T-helper 17 cell (primary cell): Measurements from ENCODE around the gene TBX21. TPM values are rescaled to one million over a fixed set of nuclear protein-coding genes. Genes with fewer than 3 reads are reported as not detected.
A peak's percentile ranks its signal among the peaks of the same experiment; 100 is the strongest.
"Not testable (repeated sequence)": the region's sequence is repeated elsewhere in the genome, so short reads cannot be mapped to it uniquely, and the experiment has no call there.

ENCODE experiments used
- ATAC-seq: fragments of 150-1000 bp; cut with Tn5 transposase; 2 replicates; pipeline ENCODE4 v1.10.0; 2021; ENCODE audit warnings: mild to moderate bottlenecking, moderate library complexity
- DNase-seq, 3 donors: peaks; one replicate each; pipeline versions ENCODE4 v3.0.0 to v3.0.0-alpha.2; 2020 to 2021
- H3K9me3 ChIP-seq: one replicate; pipeline ENCODE4 v1.7.0; 2013; ENCODE audit warnings: low read length, mild to moderate bottlenecking; ENCODE audit not compliant: control insufficient read depth, poor library complexity, severe bottlenecking
- H3K27ac Mint-ChIP-seq: one replicate; pipeline ENCODE4 v1.8.0; 2022; ENCODE audit warnings: mild to moderate bottlenecking, moderate library complexity, mixed read lengths
- H3K27me3 Mint-ChIP-seq: one replicate; pipeline ENCODE4 v1.8.0; 2022; ENCODE audit warnings: mixed read lengths
- H3K36me3 Mint-ChIP-seq: one replicate; pipeline ENCODE4 v1.8.0; 2022; ENCODE audit warnings: low read depth, mixed read lengths
- H3K4me1 Mint-ChIP-seq: one replicate; pipeline ENCODE4 v1.8.0; 2022; ENCODE audit warnings: mild to moderate bottlenecking, mixed read lengths
- H3K4me3 Mint-ChIP-seq: one replicate; pipeline ENCODE4 v1.8.0; 2022; ENCODE audit warnings: mild to moderate bottlenecking, moderate library complexity, mixed read lengths
- total RNA-seq, 4 donors: library from RNA in 2 of 4; stranded (reverse) in 2 of 4; gene quantifications; one replicate each; pipeline ENCODE4 v1.2.3 and lab custom pipeline; 2022 to 2026

The TBX21 gene
- total RNA-seq, 2 donors from 2014 or later: 7.9 to 8.8 TPM

DNA sequence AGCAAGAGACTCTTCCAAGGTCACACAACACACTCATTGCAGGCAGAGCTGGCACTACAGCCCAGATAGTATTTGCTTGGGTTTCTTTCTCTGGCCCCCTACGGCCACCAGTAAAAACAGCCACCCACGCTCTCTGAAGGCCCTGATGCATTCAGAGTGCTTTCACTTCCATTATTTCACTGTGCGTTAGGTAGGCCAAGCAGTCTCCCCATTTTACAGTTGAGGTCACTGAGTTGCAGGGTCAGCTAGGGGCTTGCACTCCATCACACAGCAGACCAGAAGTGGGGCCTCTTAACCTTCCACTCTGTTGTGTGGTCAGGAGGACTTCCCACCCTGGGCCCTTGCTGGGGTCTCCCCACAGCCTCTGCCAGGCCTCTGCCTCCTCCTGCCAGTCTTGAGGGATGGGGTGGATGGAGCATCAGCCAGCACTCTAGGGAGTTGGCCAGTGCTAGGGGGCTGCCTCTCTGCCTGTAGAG is 2.5 kb downstream of the TBX21 start:
- H3K36me3 Mint-ChIP-seq: peaks cover 2% of the 10 kb centered on the region

DNA sequence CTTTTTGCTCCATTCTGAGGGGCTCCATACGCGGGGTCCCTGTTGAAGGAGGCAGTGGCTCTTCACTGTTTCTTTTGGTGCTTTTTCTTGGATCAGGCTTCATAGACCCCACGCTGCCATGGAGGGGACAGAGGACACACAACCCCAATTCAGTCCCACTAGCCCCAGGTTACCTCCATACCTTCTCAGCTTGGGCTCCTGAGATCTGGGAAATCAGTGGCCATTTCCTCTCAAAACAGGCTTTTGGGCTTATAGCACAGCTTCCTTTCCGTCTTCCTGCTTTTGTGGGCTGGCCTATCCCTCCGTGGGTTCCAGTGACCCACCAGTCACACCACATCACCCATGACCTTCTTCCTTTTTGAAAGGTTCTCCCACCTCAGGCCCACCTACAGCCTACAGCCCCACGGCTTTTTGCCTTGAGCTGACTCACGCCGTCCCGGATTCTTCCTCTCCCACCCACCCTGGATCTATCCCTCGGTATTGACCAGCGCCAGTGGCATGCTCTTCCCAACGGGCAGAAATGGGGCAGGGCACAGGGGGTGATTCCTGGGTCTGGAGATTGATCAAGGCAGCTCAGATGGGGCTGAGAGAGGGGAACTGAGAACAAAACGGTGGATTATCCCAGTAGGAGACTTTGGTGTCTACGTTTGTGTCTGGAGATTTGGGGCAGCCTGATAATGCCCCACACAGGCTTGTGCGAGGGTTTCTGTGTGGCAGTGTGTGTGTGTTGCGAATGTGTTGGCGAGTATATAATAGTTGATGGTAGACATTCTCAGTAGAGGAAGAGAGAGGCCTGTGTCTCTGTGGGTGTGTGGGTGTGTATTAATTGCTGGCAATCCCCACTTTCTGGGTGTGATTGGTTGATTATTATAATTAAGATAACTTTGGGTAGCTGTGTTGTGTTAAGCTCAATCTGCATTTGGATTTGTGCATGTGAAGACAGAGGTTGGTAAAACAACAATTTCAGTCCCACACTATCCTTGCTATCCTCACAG is 3.8 kb downstream of the TBX21 start:
- peaks cover 15% of the 10 kb centered on the region for H3K27me3 Mint-ChIP-seq
- H3K9me3 ChIP-seq: no peaks in the 10 kb centered on the region
- H3K36me3 Mint-ChIP-seq: peaks cover 4% of the 10 kb centered on the region
- H3K4me3 Mint-ChIP-seq: peak overlapping the region; percentile 76
- H3K27ac Mint-ChIP-seq: peak overlapping the region; percentile 94
- ATAC-seq: no peak
- no peak for DNase-seq
- H3K4me1 Mint-ChIP-seq: peaks cover 45% of the 10 kb centered on the region

More for the DNA sequence above, 2.5 kb downstream of the TBX21 start:
- ATAC-seq (no peak), DNase-seq (no peak)
- H3K4me1 Mint-ChIP-seq: peaks cover 35% of the 10 kb centered on the region
- peaks cover 8% of the 10 kb centered on the region for H3K27me3 Mint-ChIP-seq
- H3K4me3 Mint-ChIP-seq: peak overlapping the region; percentile 95
- no peaks in the 10 kb centered on the region for H3K9me3 ChIP-seq
- peak overlapping the region; percentile 94 for H3K27ac Mint-ChIP-seq

DNA sequence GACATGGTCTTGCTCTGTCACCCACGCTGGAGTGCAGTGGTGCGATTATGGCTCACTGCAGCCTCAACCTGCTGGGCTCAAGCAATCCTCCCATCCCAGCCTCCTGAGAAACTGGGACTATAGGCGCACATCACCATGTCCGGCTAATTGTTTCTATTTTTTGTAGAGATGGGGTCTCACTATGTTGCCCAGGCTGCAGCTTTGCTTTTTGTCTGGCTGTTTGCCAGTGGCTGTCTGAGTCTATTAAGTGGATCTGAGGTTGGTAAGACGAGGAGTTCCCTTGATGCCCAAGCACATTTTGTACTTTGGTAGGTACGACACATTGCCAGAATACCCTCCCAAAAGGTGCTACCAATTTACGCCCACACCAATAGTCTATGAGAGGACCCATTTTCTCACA is 5.1 kb downstream of the TBX21 start:
- peaks cover 42% of the 10 kb centered on the region for H3K4me1 Mint-ChIP-seq
- peaks cover 15% of the 10 kb centered on the region for H3K27me3 Mint-ChIP-seq
- no peak overlapping the region for H3K4me3 Mint-ChIP-seq
- ATAC-seq (no peak), DNase-seq (no peak)
- peaks cover 4% of the 10 kb centered on the region for H3K36me3 Mint-ChIP-seq
- no peak overlapping the region for H3K27ac Mint-ChIP-seq
- H3K9me3 ChIP-seq: no peaks in the 10 kb centered on the region

DNA sequence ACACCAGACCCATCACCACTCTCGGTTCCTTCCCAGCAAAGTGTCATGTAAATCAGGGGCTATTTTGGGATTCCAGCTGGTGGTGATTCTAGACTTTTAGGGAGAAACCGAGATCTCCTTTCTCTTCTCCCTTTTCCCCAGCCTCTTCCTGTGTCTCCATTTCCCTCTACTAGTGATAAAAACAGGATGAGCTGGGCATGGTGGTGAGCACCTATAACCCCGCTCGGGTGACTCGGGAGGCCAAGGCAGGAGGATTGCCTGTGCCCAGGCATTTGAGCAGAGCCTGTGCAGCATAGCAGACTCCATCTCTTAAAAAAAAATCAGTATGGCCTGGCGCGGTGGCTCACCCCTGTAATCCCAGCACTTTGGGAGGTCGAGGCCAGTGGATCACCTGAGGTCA is 6.1 kb downstream of the TBX21 start:
- H3K9me3 ChIP-seq: no peaks in the 10 kb centered on the region
- no peak for DNase-seq
- peaks cover 37% of the 10 kb centered on the region for H3K4me1 Mint-ChIP-seq
- no peak overlapping the region for H3K27ac Mint-ChIP-seq
- no peak overlapping the region for H3K4me3 Mint-ChIP-seq
- no peak for ATAC-seq
- peaks cover 2% of the 10 kb centered on the region for H3K36me3 Mint-ChIP-seq
- H3K27me3 Mint-ChIP-seq: peaks cover 9% of the 10 kb centered on the region

DNA sequence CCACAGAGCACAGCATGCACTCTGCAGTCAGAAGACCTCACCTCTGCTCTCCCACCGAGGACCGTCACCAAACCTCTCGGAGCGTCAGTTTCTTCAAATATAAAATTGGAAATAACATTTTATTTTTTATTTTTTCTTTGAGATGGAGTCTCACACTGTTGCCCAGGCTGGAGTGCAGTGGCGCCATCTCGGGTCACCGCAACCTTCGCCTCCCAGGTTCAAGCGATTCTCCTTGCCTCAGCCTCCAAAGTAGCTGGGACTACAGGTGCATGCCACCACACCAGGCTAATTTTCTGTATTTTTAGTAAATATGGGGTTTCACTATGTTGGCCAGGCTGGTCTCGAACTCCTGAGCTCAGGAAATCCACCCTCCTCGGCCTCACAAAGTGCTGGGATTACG is 6.9 kb downstream of the TBX21 start:
- DNase-seq, H3K36me3 Mint-ChIP-seq, H3K9me3 ChIP-seq, ATAC-seq, H3K4me3 Mint-ChIP-seq, H3K27ac Mint-ChIP-seq, H3K27me3 Mint-ChIP-seq: not testable (repeated sequence)
- H3K4me1 Mint-ChIP-seq: peaks cover 33% of the 10 kb centered on the region

DNA sequence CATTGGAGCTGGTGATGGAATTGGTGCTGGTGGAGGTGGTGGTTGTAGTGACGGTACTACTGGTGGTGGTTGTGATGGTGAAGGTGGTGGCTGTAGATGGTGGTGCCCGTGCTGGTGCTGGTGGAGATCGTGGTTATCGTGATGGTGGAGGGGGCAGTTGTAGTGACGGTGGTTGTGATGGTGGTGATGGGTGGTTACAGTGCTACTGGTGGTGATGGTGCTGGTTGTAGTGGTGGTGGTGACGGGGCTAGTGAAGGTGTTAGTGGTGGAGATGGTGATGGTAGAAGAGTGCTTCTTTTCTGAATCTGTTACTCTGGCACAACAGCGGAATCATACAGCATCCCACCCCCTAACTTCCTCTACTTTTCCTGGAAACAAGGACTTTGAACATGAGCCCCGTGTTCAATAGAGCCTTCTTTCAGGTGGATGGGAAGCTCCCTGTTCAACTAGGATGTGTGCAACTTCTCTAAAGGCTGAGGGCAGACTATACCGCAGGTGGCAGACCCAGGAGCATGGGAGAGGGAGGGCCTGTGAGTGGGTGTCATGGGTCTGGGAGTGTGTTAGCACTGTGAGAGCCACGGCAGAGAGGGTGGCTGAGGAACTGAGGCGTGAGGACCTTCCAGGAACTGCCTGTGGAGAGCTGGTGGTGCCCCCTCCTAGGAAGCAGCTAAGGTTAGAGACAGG is 8.2 kb downstream of the TBX21 start:
- DNase-seq (no peak), ATAC-seq (peak; percentile 37)
- H3K27ac Mint-ChIP-seq: peak overlapping the region; percentile 73
- peaks cover 7% of the 10 kb centered on the region for H3K27me3 Mint-ChIP-seq
- H3K4me3 Mint-ChIP-seq: peak overlapping the region; percentile 60
- peaks cover 27% of the 10 kb centered on the region for H3K4me1 Mint-ChIP-seq
- H3K9me3 ChIP-seq: no peaks in the 10 kb centered on the region
- H3K36me3 Mint-ChIP-seq: peaks cover 2% of the 10 kb centered on the region

DNA sequence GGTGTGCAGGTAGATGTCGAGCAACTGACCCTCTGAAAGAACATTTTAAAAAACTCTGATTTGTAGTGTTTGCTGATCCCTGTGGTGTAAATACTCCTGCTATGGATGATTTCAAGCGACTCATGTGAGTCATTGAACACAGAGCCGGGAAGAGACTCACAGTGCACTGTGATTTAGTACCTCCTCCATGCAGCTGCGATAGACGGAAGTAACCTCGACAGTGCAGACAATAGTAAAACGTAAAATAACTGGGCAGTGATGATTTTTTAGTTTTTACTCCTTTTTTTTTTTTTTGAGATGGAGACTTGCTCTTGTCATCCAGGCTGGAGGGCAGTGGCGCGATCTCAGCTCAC is 8.7 kb downstream of the TBX21 start:
- H3K4me1 Mint-ChIP-seq: peaks cover 22% of the 10 kb centered on the region
- DNase-seq (no peak), ATAC-seq (no peak)
- H3K36me3 Mint-ChIP-seq: peaks cover 2% of the 10 kb centered on the region
- H3K27ac Mint-ChIP-seq: peak overlapping the region; percentile 73
- H3K27me3 Mint-ChIP-seq: peaks cover 7% of the 10 kb centered on the region
- peak overlapping the region; percentile 36 for H3K4me3 Mint-ChIP-seq
- H3K9me3 ChIP-seq: no peaks in the 10 kb centered on the region

DNA sequence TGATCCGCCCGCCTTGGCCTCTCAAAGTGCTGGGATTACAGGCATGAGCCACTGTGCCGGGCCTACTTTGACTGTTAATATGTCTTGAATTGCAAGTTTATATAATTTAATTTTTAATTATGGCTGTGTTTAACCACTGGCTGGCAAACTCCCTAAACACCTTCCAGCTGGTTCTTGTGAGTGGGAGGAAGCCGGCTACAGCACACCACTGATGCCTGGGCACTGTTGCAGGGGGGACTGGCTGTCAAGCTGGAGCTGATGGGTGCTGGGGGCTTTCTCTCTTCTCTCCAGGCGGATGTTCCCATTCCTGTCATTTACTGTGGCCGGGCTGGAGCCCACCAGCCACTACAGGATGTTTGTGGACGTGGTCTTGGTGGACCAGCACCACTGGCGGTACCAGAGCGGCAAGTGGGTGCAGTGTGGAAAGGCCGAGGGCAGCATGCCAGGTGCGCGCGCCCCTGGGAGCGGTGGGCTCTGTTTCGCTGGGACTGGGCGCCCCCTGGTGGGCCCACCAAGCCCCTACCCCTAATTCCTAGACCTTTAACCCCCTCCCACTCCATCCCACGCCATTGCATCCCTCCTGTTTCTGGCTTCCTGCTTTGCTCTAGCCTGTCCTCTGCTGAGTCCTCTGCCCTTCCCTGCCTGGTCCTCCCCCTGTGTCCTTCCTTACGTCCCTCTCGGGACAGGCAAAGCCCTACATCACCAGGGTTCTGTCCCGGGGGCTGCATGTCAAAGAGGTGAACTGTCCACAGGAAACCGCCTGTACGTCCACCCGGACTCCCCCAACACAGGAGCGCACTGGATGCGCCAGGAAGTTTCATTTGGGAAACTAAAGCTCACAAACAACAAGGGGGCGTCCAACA is 9.5 kb downstream of the TBX21 start:
- peaks cover 2% of the 10 kb centered on the region for H3K36me3 Mint-ChIP-seq
- H3K4me3 Mint-ChIP-seq: peak overlapping the region; percentile 61
- no peak overlapping the region for H3K27ac Mint-ChIP-seq
- H3K9me3 ChIP-seq: no peaks in the 10 kb centered on the region
- peak; percentile 55 for ATAC-seq
- H3K27me3 Mint-ChIP-seq: peaks cover 7% of the 10 kb centered on the region
- no peak for DNase-seq
- H3K4me1 Mint-ChIP-seq: peaks cover 17% of the 10 kb centered on the region

DNA sequence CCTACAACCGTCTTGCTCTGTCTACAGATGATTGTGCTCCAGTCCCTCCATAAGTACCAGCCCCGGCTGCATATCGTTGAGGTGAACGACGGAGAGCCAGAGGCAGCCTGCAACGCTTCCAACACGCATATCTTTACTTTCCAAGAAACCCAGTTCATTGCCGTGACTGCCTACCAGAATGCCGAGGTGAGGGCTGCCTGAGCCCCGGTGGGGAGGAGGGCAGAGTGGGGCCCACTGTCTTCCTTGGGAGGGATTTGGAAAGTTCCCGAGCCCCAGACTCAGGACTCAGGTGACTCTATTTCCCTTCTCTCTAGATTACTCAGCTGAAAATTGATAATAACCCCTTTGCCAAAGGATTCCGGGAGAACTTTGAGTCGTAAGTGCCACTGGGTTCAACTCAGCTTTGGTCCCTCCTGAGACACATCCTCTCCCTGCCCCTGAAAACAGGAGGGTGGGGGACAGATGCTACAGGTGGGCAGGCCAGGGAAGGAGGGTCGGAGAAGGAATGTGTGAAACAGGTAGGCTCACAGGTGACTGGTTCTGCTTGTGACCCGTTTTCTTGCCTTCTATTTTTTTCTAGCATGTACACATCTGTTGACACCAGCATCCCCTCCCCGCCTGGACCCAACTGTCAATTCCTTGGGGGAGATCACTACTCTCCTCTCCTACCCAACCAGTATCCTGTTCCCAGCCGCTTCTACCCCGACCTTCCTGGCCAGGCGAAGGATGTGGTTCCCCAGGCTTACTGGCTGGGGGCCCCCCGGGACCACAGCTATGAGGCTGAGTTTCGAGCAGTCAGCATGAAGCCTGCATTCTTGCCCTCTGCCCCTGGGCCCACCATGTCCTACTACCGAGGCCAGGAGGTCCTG is 11.4 kb downstream of the TBX21 start:
- peaks cover 2% of the 10 kb centered on the region for H3K36me3 Mint-ChIP-seq
- ATAC-seq (no peak), DNase-seq (no peak)
- H3K4me1 Mint-ChIP-seq: peaks cover 15% of the 10 kb centered on the region
- no peak overlapping the region for H3K4me3 Mint-ChIP-seq
- H3K27ac Mint-ChIP-seq: no peak overlapping the region
- H3K27me3 Mint-ChIP-seq: peaks cover 7% of the 10 kb centered on the region
- no peaks in the 10 kb centered on the region for H3K9me3 ChIP-seq

DNA sequence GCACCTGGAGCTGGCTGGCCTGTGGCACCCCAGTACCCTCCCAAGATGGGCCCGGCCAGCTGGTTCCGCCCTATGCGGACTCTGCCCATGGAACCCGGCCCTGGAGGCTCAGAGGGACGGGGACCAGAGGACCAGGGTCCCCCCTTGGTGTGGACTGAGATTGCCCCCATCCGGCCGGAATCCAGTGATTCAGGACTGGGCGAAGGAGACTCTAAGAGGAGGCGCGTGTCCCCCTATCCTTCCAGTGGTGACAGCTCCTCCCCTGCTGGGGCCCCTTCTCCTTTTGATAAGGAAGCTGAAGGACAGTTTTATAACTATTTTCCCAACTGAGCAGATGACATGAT is 12.0 kb downstream of the TBX21 start:
- Mint-ChIP-seq H3K4me1 (peaks cover 15% of the 10 kb centered on the region), H3K4me3 (no peak overlapping the region), H3K27me3 (peaks cover 7% of the 10 kb centered on the region), H3K36me3 (peaks cover 2% of the 10 kb centered on the region), H3K27ac (no peak overlapping the region)
- ATAC-seq: no peak
- no peak for DNase-seq
- H3K9me3 ChIP-seq: no peaks in the 10 kb centered on the region

DNA sequence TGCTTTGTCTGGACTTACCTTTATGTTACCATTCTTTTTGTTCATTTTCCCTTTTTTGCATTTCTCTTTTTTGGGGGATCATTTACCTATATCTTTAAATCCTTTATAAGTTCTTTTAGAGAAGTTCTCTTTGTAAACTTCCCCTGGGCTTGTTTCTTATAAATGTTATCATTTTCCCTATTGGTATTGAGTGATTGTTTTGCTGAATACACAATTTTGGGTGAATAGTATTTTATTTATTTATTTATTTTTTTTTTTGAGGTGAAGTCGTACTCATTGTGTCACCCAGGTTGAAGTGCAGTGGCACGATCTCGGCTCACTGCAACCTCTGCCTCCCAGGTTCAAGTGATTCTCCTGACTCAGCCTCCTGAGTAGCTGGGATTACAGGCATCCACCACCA is 18.4 kb downstream of the TBX21 start:
- H3K27me3 Mint-ChIP-seq: no peaks in the 10 kb centered on the region
- no peaks in the 10 kb centered on the region for H3K4me1 Mint-ChIP-seq
- no peaks in the 10 kb centered on the region for H3K9me3 ChIP-seq
- no peak for ATAC-seq
- H3K4me3 Mint-ChIP-seq: no peak overlapping the region
- H3K27ac Mint-ChIP-seq: no peak overlapping the region
- DNase-seq: no peak
- peaks cover 2% of the 10 kb centered on the region for H3K36me3 Mint-ChIP-seq

DNA sequence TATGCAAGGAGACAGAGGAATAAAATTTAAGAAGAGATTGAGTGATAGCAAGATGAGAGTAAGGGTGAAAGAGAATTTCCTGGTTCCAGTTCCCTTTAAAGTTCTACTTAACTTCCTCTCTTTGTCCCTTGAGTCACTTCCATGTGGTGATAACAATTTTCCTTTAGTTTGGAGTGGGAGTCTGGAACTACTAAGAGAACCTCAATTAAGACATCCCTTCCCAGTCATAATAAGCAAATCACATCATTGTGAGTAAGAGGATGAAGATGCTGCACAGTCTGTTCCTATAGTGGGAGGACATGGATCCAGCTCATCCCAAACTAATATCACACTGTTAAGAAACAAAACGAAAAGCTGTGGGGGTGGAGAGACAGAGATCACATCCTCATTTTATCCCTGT is 24.4 kb downstream of the TBX21 start:
- no peaks in the 10 kb centered on the region for H3K9me3 ChIP-seq
- Mint-ChIP-seq H3K27me3 (peaks cover 10% of the 10 kb centered on the region), H3K4me1 (no peaks in the 10 kb centered on the region), H3K4me3 (no peak overlapping the region), H3K36me3 (peaks cover 2% of the 10 kb centered on the region), H3K27ac (no peak overlapping the region)
- ATAC-seq (no peak), DNase-seq (no peak)
